GM15510 (cell line): ENCODE data around the gene GREM1.

Experiments used
- POLR2A ChIP-seq: IDR thresholded peaks from 3 replicates; pipeline ENCODE4 v1.6.1; 2011; ENCODE audit warnings: borderline replicate concordance; ENCODE audit not compliant: insufficient read length; ENCODE audit errors: extremely low read depth

The GREM1 gene

GRCh38 chr15:32717426-32718226 is at the start of gene GREM1:
TSS of gene GREM1 (plus strand) at chr15:32718004. CDS start at chr15:32730691, 12,687 bp downstream.
- no peak for TF ChIP-seq POLR2A

- TF ChIP-seq POLR2A: no peak
Measured at GRCh38 chr15:32668942-32669341, 48.9 kb upstream of the GREM1 start.

GRCh38 chr15:32669896-32670611 is 47.8 kb upstream of the GREM1 start:
- TF ChIP-seq POLR2A: no peak

GRCh38 chr15:32670623-32671022 is 47.2 kb upstream of the GREM1 start:
- no peak for TF ChIP-seq POLR2A

- TF ChIP-seq POLR2A: no peak
Measured at GRCh38 chr15:32671339-32672325, 46.2 kb upstream of the GREM1 start.

- TF ChIP-seq POLR2A: no peak
Measured at GRCh38 chr15:32674681-32675080, 43.1 kb upstream of the GREM1 start.

- no peak for TF ChIP-seq POLR2A
Measured at GRCh38 chr15:32675466-32675865, 42.3 kb upstream of the GREM1 start.

GRCh38 chr15:32676169-32676568 is 41.6 kb upstream of the GREM1 start:
- TF ChIP-seq POLR2A: no peak

GRCh38 chr15:32677238-32677750 is 40.5 kb upstream of the GREM1 start:
- TF ChIP-seq POLR2A: no peak

GRCh38 chr15:32679298-32679690 is 38.5 kb upstream of the GREM1 start:
- TF ChIP-seq POLR2A: no peak

GRCh38 chr15:32682569-32682968 is 35.2 kb upstream of the GREM1 start:
- TF ChIP-seq POLR2A: no peak

- no peak for TF ChIP-seq POLR2A
Measured at GRCh38 chr15:32682977-32683630, 34.7 kb upstream of the GREM1 start.

- TF ChIP-seq POLR2A: no peak
Measured at GRCh38 chr15:32683906-32684584, 33.8 kb upstream of the GREM1 start.
